GM12878 (cell line): ENCODE results near the gene NEURL3. TPM values are rescaled to one million over a fixed set of nuclear protein-coding genes. Genes with fewer than 3 reads are reported as not detected.

Experiments
- ATF7 ChIP-seq: fragments of 450-650 bp; IDR thresholded peaks from 2 replicates; pipeline ENCODE4 v1.6.1; 2016; ENCODE audit warnings: low read depth, mild to moderate bottlenecking
- CREB1 ChIP-seq: IDR thresholded peaks from 2 replicates; pipeline ENCODE4 v1.6.1; 2012; ENCODE audit warnings: low read depth, mild to moderate bottlenecking, inconsistent platforms
- EZH2 ChIP-seq: IDR thresholded peaks from 2 replicates; pipeline ENCODE4 v1.6.1; 2012; ENCODE audit warnings: low read depth, mild to moderate bottlenecking, control low read depth, inconsistent platforms, low read length, borderline replicate concordance; ENCODE audit not compliant: control insufficient read depth
- MEF2A ChIP-seq: IDR thresholded peaks from 2 replicates; pipeline ENCODE4 v1.6.1; 2011; ENCODE audit warnings: low read depth, mild to moderate bottlenecking, low read length, moderate library complexity; ENCODE audit not compliant: insufficient read depth
- NBN ChIP-seq: fragments of 450-650 bp; IDR thresholded peaks from 2 replicates; pipeline ENCODE4 v1.6.1; 2016
- POLR2AphosphoS2 ChIP-seq: IDR thresholded peaks from 2 replicates; pipeline ENCODE4 v1.6.1; 2011; ENCODE audit warnings: low read depth, mild to moderate bottlenecking, low read length, improper control_type of control experiment, moderate library complexity
- SRF ChIP-seq, 2 experiments: IDR thresholded peaks; 2 replicates each; pipeline ENCODE4 v1.6.1; 2011; ENCODE audit warnings: low read depth in 2 of 2, low read length in 2 of 2, mild to moderate bottlenecking in 1 of 2, moderate library complexity in 1 of 2
- WRNIP1 ChIP-seq: IDR thresholded peaks from 2 replicates; pipeline ENCODE4 v1.6.1; 2011; ENCODE audit warnings: low read depth, low read length, improper control_type of control experiment, borderline replicate concordance
- ZNF217 ChIP-seq: fragments of 450-650 bp; IDR thresholded peaks from 2 replicates; pipeline ENCODE4 v1.6.1; 2017; ENCODE audit warnings: antibody characterized with exemption, mild to moderate bottlenecking
- ZNF622 ChIP-seq: fragments of 450-650 bp; IDR thresholded peaks from 2 replicates; pipeline ENCODE4 v1.6.1; 2017; ENCODE audit warnings: mild to moderate bottlenecking, inconsistent platforms
- polyA plus RNA-seq, 11 experiments: library from polyadenylated mRNA; depleted of rRNA in 4 of 11; unstranded in 6 of 11; stranded (reverse) in 5 of 11; fragments of >200 nt; fragmentation: Nextera tagmentation in 4 of 11; fragmentation: Illumina TruSeq in 1 of 11; extraction: Ambion mirVana in 4 of 11; extraction: Trizol in 1 of 11; gene quantifications; 1 replicate in 1 of 11; 2 replicates in 10 of 11; pipeline versions ENCODE4 v1.2.1 to v1.2.3, GENCODE V29; 2011 to 2016; ENCODE audit warnings: inconsistent platforms in 2 of 11, missing spikeins in 2 of 11, low read depth in 1 of 11
- total RNA-seq, 4 experiments: library from RNA; depleted of rRNA in 3 of 4; stranded (reverse); fragments of >200 nt in 3 of 4; fragmentation: Illumina TruSeq in 1 of 4; extraction: Trizol in 1 of 4; gene quantifications; 2 replicates each; pipeline versions ENCODE4 v1.2.1 to v1.2.3, GENCODE V29; 2013 to 2021
- TF ChIP-seq, protein P1 (sequence below): fragments of 450-650 bp; formaldehyde crosslinking; IDR thresholded peaks from 2 replicates; pipeline ENCODE4 v1.5.0; 2022; ENCODE audit warnings: mild to moderate bottlenecking, missing genetic modification characterization

The NEURL3 gene
- total and polyA plus RNA-seq, 10 of the 15 experiments (the other 5 are each of a cell fraction or from before 2014, with no cell fraction given) = 0.03 to 6.3 (median 0.47) TPM

DNA sequence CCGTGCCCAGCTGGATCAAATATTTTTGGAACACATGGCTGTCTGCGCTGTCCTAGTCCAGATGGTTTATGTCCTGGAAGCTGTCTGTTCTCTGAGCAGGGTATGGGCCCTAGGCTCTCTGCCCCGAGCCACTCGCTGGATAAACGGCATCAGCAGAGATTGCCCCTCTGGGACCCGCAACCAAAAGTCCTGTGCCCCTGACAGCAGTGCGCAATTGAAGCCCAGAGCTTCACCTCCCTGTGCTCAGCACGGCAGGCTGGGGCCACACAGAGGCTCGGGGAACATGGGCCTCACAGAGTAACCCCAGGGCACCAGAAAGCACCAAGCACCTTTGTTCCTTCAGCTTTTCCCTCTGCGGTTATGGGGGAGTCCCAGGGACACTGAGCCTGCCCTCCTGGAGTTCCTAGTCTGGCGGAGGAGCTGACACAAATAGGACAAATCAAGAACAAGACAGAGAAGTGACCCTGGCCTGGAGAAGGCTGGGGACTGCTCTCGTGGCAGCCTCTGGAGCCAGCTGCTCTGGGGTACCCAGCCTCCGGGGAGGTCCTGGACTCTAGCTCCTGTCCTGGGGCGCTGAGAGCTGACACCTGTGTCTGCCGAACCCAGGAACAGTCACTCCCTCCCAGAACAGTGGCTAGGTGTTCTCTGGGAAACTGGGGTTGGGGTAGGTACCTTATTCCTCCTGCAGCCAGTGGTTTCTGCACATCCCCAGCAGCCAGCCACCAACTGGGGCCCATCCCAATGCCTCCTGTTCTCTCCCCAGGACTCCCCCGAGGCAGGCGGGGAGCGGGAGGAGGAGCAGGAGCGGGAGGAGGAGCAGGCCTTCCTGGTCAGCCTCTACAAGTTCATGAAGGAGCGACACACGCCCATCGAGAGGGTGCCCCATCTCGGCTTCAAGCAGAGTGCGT, 43.7 kb upstream of the NEURL3 start (continued):
- TF ChIP-seq CREB1 (no peak), ZNF622 (no peak), SRF (IDR thresholded peaks at IDR 0.05; ENCODE audit: low read depth in 2 of 2, low read length in 2 of 2) (no peak), POLR2AphosphoS2 (no peak), MEF2A (no peak), EZH2 (no peak), ATF7 (no peak), ZNF217 (no peak), WRNIP1 (no peak), NBN (no peak)
- TF ChIP-seq, protein P1, sequence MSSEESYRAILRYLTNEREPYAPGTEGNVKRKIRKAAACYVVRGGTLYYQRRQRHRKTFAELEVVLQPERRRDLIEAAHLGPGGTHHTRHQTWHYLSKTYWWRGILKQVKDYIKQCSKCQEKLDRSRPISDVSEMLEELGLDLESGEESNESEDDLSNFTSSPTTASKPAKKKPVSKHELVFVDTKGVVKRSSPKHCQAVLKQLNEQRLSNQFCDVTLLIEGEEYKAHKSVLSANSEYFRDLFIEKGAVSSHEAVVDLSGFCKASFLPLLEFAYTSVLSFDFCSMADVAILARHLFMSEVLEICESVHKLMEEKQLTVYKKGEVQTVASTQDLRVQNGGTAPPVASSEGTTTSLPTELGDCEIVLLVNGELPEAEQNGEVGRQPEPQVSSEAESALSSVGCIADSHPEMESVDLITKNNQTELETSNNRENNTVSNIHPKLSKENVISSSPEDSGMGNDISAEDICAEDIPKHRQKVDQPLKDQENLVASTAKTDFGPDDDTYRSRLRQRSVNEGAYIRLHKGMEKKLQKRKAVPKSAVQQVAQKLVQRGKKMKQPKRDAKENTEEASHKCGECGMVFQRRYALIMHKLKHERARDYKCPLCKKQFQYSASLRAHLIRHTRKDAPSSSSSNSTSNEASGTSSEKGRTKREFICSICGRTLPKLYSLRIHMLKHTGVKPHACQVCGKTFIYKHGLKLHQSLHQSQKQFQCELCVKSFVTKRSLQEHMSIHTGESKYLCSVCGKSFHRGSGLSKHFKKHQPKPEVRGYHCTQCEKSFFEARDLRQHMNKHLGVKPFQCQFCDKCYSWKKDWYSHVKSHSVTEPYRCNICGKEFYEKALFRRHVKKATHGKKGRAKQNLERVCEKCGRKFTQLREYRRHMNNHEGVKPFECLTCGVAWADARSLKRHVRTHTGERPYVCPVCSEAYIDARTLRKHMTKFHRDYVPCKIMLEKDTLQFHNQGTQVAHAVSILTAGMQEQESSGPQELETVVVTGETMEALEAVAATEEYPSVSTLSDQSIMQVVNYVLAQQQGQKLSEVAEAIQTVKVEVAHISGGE (CRISPR knock-in tag) = no peak
